GM12878 (cell line): Measurements from ENCODE around the gene TNS4. TPM values are rescaled to one million over a fixed set of nuclear protein-coding genes. Genes with fewer than 3 reads are reported as not detected.

Experiments used
- ATF3 ChIP-seq: IDR thresholded peaks from 2 replicates; pipeline ENCODE4 v1.6.1; 2011; ENCODE audit warnings: low read depth, mild to moderate bottlenecking, low read length, moderate library complexity, borderline replicate concordance; ENCODE audit errors: extremely low read depth
- BHLHE40 ChIP-seq, 2 experiments: fragments of 450-650 bp in 1 of 2; IDR thresholded peaks; 2 replicates each; pipeline ENCODE4 v1.6.1; 2011 to 2017; ENCODE audit warnings: low read depth in 2 of 2, borderline replicate concordance in 1 of 2, improper control_type of control experiment in 1 of 2, low read length in 1 of 2, mild to moderate bottlenecking in 1 of 2
- CHD1 ChIP-seq: IDR thresholded peaks from 2 replicates; pipeline ENCODE4 v1.6.1; 2012; ENCODE audit warnings: low read depth, low read length, improper control_type of control experiment
- ESRRA ChIP-seq: IDR thresholded peaks from 2 replicates; pipeline ENCODE4 v1.6.1; 2012; ENCODE audit warnings: mild to moderate bottlenecking, low read length, improper control_type of control experiment
- FOXK2 ChIP-seq: fragments of 450-650 bp; IDR thresholded peaks from 2 replicates; pipeline ENCODE4 v1.6.1; 2017; ENCODE audit warnings: mild to moderate bottlenecking, moderate library complexity
- LARP7 ChIP-seq: fragments of 450-650 bp; IDR thresholded peaks from 2 replicates; pipeline ENCODE4 v1.6.1; 2017; ENCODE audit warnings: mild to moderate bottlenecking
- MAX ChIP-seq: IDR thresholded peaks from 2 replicates; pipeline ENCODE4 v1.6.1; 2012; ENCODE audit warnings: low read depth, low read length, improper control_type of control experiment
- MLLT1 ChIP-seq: fragments of 450-650 bp; IDR thresholded peaks from 2 replicates; pipeline ENCODE4 v1.6.1; 2016; ENCODE audit warnings: mild to moderate bottlenecking
- MTA2 ChIP-seq: fragments of 450-650 bp; IDR thresholded peaks from 2 replicates; pipeline ENCODE4 v1.6.1; 2016; ENCODE audit warnings: low read depth, mild to moderate bottlenecking, moderate library complexity
- MXI1 ChIP-seq: fragments of 150-350 bp; IDR thresholded peaks from 2 replicates; pipeline ENCODE4 v1.6.1; 2011; ENCODE audit warnings: low read depth, mild to moderate bottlenecking, inconsistent platforms, low read length, improper control_type of control experiment
- NFIC ChIP-seq: IDR thresholded peaks from 2 replicates; pipeline ENCODE4 v1.6.1; 2012; ENCODE audit warnings: low read depth, mild to moderate bottlenecking, inconsistent platforms, low read length, moderate library complexity
- NFYA ChIP-seq: IDR thresholded peaks from 2 replicates; pipeline ENCODE4 v1.6.1; 2011; ENCODE audit warnings: low read depth, mild to moderate bottlenecking, low read length, improper control_type of control experiment, borderline replicate concordance
- NR2F1 ChIP-seq: fragments of 450-650 bp; conservative IDR thresholded peaks from 2 replicates; pipeline ENCODE4 v1.6.1; 2017; ENCODE audit warnings: mild to moderate bottlenecking
- PKNOX1 ChIP-seq: fragments of 450-650 bp; IDR thresholded peaks from 2 replicates; pipeline ENCODE4 v1.6.1; 2016; ENCODE audit warnings: mild to moderate bottlenecking
- POU2F2 ChIP-seq: IDR thresholded peaks from 3 replicates; pipeline ENCODE4 v1.6.1; 2011; ENCODE audit warnings: low read depth, mild to moderate bottlenecking, low read length, borderline replicate concordance
- RCOR1 ChIP-seq: conservative IDR thresholded peaks from 2 replicates; pipeline ENCODE4 v1.6.1; 2012; ENCODE audit warnings: low read depth, low read length, improper control_type of control experiment
- SKIL ChIP-seq: fragments of 450-650 bp; IDR thresholded peaks from 2 replicates; pipeline ENCODE4 v1.6.1; 2017; ENCODE audit warnings: mild to moderate bottlenecking, low read depth, inconsistent platforms; ENCODE audit not compliant: poor library complexity, severe bottlenecking
- SMC3 ChIP-seq: IDR thresholded peaks from 2 replicates; pipeline ENCODE4 v1.6.1; 2011; ENCODE audit warnings: low read length, improper control_type of control experiment, borderline replicate concordance
- SREBF1 ChIP-seq: IDR thresholded peaks from 2 replicates; pipeline ENCODE4 v1.6.1; 2012; ENCODE audit warnings: mild to moderate bottlenecking, low read length
- TARDBP ChIP-seq: IDR thresholded peaks from 2 replicates; pipeline ENCODE4 v1.6.1; 2016; ENCODE audit warnings: borderline replicate concordance
- TCF3 ChIP-seq: IDR thresholded peaks from 2 replicates; pipeline ENCODE4 v1.6.1; 2012; ENCODE audit warnings: low read depth, mild to moderate bottlenecking, low read length, borderline replicate concordance; ENCODE audit not compliant: insufficient read depth
- ZBED1 ChIP-seq: IDR thresholded peaks from 2 replicates; pipeline ENCODE4 v1.6.1; 2016; ENCODE audit warnings: borderline replicate concordance
- polyA plus RNA-seq, 11 experiments: library from polyadenylated mRNA; depleted of rRNA in 4 of 11; unstranded in 6 of 11; stranded (reverse) in 5 of 11; fragments of >200 nt; fragmentation: Nextera tagmentation in 4 of 11; fragmentation: Illumina TruSeq in 1 of 11; extraction: Ambion mirVana in 4 of 11; extraction: Trizol in 1 of 11; gene quantifications; 1 replicate in 1 of 11; 2 replicates in 10 of 11; pipeline versions ENCODE4 v1.2.1 to v1.2.3, GENCODE V29; 2011 to 2016; ENCODE audit warnings: inconsistent platforms in 2 of 11, missing spikeins in 2 of 11, low read depth in 1 of 11
- total RNA-seq, 4 experiments: library from RNA; depleted of rRNA in 3 of 4; stranded (reverse); fragments of >200 nt in 3 of 4; fragmentation: Illumina TruSeq in 1 of 4; extraction: Trizol in 1 of 4; gene quantifications; 2 replicates each; pipeline versions ENCODE4 v1.2.1 to v1.2.3, GENCODE V29; 2013 to 2021

Gene TNS4
- total and polyA plus RNA-seq, 10 of the 15 experiments (the other 5 are each of a cell fraction or from before 2014, with no cell fraction given): 0.10 to 0.90 (median 0.68) TPM; not detected in 2

GRCh38 chr17:40547079-40547784 lies 45.8 kb upstream of the TNS4 start (continued):
- TF ChIP-seq MAX: peak; percentile 44; the same call in 1 of the 2 replicates
- peak; percentile 87 for TF ChIP-seq SKIL
- TF ChIP-seq NR2F1: peak; percentile 49; the same call in 1 of the 2 replicates
- peak; percentile 13; the same call in 1 of the 2 replicates for TF ChIP-seq NFIC
- 0 out of 2 replicates have a peak, but pooled peaks have one; percentile 9 for TF ChIP-seq PKNOX1
- TF ChIP-seq TARDBP: 0 out of 2 replicates have a peak, but pooled peaks have one; percentile 45
- peak; percentile 68 to 81; a peak in 3 of 4 replicates for TF ChIP-seq BHLHE40 (IDR thresholded peaks at IDR 0.05; ENCODE audit: borderline replicate concordance in 1 of 2, low read depth in 2 of 2, low read length in 1 of 2)
- TF ChIP-seq LARP7: peak; percentile 42; the same call in 1 of the 2 replicates
- TF ChIP-seq ZBED1: no peak
- 0 out of 2 replicates have a peak, but pooled peaks have one; percentile 54 for TF ChIP-seq MXI1
- TF ChIP-seq NFYA: no peak
- TF ChIP-seq SREBF1: no peak
- no peak for TF ChIP-seq ATF3
- no peak for TF ChIP-seq POU2F2
- 0 out of 2 replicates have a peak, but pooled peaks have one; percentile 36 for TF ChIP-seq RCOR1
- no peak for TF ChIP-seq ESRRA
- no peak for TF ChIP-seq SMC3
- 0 out of 2 replicates have a peak, but pooled peaks have one; percentile 68 for TF ChIP-seq TCF3
- TF ChIP-seq CHD1: 0 out of 2 replicates have a peak, but pooled peaks have one; percentile 83
- TF ChIP-seq FOXK2: peak; percentile 53; the same call in 1 of the 2 replicates
- TF ChIP-seq MLLT1: peak; percentile 72
- TF ChIP-seq MTA2: peak; percentile 71; the same call in 1 of the 2 replicates
